Activated gamma-delta T cell treated with anti-CD3 and anti-CD28 coated beads, Interleukin-2, amount 50 U/mL, for 16 hours (primary cell): ENCODE measurements around the gene NAPEPLD.
A peak's percentile ranks its signal among the peaks of the same experiment; 100 is the strongest.
"Not testable (repeated sequence)": the region's sequence is repeated elsewhere in the genome, so short reads cannot be mapped to it uniquely, and the experiment has no call there.

Experiments used
- DNase-seq: peaks from one replicate; pipeline ENCODE4 v3.0.0-alpha.2; 2020; ENCODE audit warnings: low read depth

The NAPEPLD gene

GRCh38 chr7:103113164-103113563 is 35.7 kb downstream of the NAPEPLD start:
- no peak for DNase-seq

DNA sequence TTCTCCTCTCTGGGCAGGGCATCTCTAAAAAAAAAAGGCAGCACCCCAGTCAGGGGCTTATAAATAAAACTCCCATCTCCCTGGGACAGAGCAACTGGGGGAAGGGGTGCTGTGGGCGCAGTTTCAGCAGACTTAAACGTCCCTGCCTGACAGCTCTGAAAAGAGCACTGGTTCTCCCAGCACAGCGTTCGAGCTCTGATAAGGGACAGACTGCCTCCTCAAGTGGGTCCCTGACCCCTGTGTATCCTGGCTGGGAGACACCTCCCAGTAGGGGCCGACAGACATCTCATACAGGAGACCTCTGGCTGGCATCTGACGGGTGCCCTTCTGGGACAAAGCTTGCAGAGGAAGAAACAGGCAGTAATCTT is 42.2 kb downstream of the NAPEPLD start:
- DNase-seq, result not testable (repeated sequence)

DNA sequence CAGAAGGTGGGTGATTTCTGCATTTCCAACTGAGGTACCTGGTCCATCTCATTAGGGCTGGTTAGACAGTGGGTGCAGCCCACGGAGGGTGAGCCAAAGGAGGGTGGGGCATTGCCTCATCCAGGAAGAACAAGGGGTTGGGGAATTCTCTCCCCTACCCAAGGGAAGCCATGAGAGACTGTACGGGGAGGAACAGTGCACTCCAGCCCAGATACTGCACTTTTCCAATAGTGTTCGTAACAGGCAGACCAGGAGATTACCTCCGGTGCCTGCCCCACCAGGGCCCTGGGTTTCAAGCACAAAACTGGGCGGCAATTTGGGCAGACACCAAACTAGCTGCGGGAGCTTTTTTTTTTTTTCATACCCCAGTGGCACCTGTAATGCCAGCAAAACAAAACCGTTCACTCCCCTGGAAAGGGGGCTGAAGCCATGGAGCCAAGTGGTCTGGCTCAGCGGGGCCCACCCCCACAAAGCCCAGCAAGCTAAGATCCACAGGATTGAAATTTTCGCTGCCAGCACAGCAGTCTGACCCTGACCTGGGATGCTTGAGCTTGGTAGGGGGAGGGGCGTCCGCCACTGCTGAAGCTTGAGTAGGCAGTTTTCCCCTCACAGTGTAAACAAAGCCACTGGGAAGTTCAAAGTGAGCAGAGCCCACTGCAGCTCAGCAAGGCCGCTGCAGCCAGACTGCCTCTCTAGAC is 42.7 kb downstream of the NAPEPLD start:
- no peak for DNase-seq

- no peak for DNase-seq
Observed at GRCh38 chr7:103101543-103101942, 47.4 kb downstream of the NAPEPLD start.

GRCh38 chr7:103100348-103100747 is 48.6 kb downstream of the NAPEPLD start:
- DNase-seq, result no peak

- no peak for DNase-seq
Observed at GRCh38 chr7:103097041-103097440, 51.9 kb downstream of the NAPEPLD start.

GRCh38 chr7:103095558-103095957 is 53.3 kb downstream of the NAPEPLD start:
- DNase-seq, result not testable (repeated sequence)

GRCh38 chr7:103094102-103094501 is 54.8 kb downstream of the NAPEPLD start:
- DNase-seq, result no peak

- no peak for DNase-seq
Observed at GRCh38 chr7:103093429-103093828, 55.5 kb downstream of the NAPEPLD start.

- DNase-seq, result not testable (repeated sequence)
Observed at GRCh38 chr7:103092321-103092720, 56.6 kb downstream of the NAPEPLD start.

DNA sequence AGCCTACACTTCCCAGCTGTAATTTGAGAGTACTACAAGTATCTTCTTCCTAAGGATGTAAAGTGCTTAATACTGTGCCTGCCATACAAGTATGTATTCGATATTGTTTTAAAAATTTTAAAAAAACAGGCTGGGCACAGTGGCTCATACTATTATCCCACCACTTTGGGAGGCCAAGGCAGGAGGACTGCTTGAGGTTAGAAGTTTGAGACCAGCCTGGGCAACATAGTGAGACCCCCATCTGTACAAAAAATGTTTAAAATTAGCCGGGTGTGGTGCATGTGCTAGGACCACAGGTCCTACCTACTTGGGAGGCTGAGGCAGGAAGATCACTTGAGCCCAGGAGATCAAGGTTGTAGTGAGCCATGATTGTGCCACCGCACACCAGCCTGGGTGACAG is 65.7 kb downstream of the NAPEPLD start:
- DNase-seq, result no peak

DNA sequence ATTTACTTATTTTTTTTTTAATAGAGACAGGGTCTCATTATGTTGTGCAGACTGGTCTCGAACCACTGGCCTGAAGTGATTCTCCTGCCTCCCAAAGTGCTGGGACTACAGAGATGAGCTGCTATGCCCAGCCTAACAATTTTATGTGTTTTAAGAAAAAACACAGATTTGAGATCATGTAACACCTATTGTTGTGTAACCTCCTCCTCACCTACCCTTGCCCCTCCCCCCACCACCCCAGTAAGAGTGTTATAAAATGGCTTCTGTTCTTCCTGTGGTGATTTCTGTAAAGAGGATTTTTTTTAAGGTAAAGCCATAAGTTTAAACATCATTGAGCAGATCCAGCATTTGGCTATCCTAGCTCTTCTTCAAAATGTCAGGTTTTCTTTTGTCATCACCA is 66.4 kb downstream of the NAPEPLD start:
- DNase-seq, result no peak

GRCh38 chr7:103080923-103081322 is 68.0 kb downstream of the NAPEPLD start:
- no peak for DNase-seq

DNA sequence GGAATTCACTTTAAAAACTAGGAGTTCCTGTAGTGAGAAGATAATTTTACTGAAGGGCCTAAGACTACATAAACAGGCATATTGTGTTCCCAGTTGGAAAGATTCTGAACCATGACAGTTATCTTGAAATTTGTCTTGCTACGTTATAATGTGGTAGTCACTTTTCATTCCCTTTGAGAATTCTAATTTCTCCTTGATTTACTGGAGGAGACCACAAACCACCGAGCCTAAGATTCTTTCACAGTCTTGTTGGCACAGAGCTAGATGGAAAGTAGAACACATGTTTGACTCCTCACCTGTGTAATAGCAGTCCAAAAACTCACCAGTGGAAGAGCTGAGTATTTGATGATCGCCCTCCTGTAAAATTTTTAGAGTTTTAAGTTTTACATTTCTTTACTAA is 69.1 kb downstream of the NAPEPLD start:
- no peak for DNase-seq

- DNase-seq, result not testable (repeated sequence)
Observed at GRCh38 chr7:103078226-103078625, 70.7 kb downstream of the NAPEPLD start.

DNA sequence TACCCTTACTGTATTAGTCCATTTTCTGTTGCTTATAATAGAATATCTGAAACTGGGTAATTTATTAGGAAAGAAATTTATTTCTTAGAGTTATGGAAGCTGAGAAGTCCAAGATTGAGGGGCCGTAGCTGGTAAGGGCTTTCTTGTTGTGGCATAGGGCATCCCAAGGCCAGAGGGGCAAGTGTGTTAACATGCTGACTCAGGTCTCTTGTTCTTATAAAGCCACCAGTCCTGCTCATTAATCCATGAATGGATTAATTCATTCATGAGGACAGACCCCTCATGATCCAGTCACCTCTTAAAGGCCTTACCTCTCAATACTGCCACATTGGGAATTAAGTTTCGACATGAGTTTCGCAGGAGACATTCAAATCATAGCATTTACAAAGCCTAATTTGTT is 71.6 kb downstream of the NAPEPLD start:
- no peak for DNase-seq

GRCh38 chr7:103076764-103077163 is 72.1 kb downstream of the NAPEPLD start:
- no peak for DNase-seq

- DNase-seq, result peak; percentile 74
Observed at GRCh38 chr7:103075337-103075918, 73.5 kb downstream of the NAPEPLD start.

DNA sequence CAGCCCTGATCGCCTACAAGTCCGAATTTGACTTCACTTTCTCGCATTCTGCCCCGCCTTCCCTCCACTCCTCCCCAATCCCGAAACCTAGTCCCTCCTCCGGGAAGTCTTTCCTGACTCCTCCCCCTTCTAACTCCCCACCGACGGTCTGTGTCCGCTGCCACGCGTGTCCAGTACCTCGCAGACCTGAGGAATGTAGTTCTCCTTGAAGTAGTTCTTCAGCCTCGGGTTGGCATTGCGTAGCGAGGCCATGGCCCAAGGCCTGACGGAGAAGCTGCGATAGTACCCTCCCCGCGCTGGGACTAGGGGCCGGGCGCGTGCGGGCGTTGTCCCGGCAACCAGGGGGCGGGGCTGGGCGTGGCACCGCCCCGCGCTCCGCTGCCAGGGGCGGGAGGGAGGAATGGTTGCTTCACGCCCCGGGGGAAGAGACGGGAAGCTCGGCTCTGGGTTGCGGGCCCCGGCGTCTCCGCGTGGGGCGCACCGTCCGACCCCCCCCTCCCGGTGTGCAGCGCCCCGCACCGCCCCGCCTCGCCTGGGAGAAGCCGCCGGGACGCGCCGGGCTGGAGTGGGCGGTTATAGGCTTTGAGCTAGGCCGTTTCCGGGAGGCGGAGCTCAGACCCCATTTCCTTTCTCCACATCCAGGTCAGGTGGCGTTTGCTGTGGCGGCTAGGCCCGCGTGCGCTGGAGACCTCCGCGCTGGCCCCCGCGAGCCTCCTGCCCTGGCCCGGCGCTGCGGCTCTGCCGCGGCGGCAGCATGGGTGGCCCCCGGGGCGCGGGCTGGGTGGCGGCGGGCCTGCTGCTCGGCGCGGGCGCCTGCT is 74.2 kb downstream of the NAPEPLD start, which contains the start of the genes ARMC10 and FBXL13:
Gene ARMC10 (plus strand): TSS at position 622 of the 818 bp plus-strand sequence. CDS start 133 bp downstream, at position 755.
Gene FBXL13 (minus strand): TSS at position 278 of the 818 bp plus-strand sequence.
- DNase-seq, result peak; percentile 84

- no peak for DNase-seq
Observed at GRCh38 chr7:103073989-103074518, 74.8 kb downstream of the NAPEPLD start.

- no peak for DNase-seq
Observed at GRCh38 chr7:103071000-103071399, 77.9 kb downstream of the NAPEPLD start.
